ENCODE data around the gene CHST9.

CHST9 gene

GRCh38 chr18:26919201-26919600, 265.9 kb downstream of the CHST9 start:
- Histone ChIP-seq H4K20me1 (ENCODE audit: insufficient read depth, low read length) (no peaks in the 10 kb centered on the region), H3K9me3 (ENCODE audit: low read length) (no peaks in the 10 kb centered on the region), H3K27me3 (ENCODE audit: insufficient read depth, low read length) (peaks cover 3% of the 10 kb centered on the region; the same call in 1 of the 2 replicates), H3K4me1 (ENCODE audit: insufficient read depth, low read length, severe bottlenecking) (no peaks in the 10 kb centered on the region), H3F3A (ENCODE audit: insufficient read depth, low read length) (no peaks in the 10 kb centered on the region), H3K9me2 (ENCODE audit: low read depth, low read length) (no peaks in the 10 kb centered on the region), H3K36me3 (ENCODE audit: insufficient read depth, low read length) (no peaks in the 10 kb centered on the region), H3K27ac (ENCODE audit: low read depth, low read length, poor library complexity, severe bottlenecking) (no peak overlapping the region), H3K4me2 (ENCODE audit: low read length) (no peak overlapping the region), H3K79me2 (ENCODE audit: insufficient read depth, low read length) (no peaks in the 10 kb centered on the region), H3K4me3 (ENCODE audit: low read depth, low read length, poor library complexity, severe bottlenecking) (no peak overlapping the region), H2AFZ (ENCODE audit: low read length) (no peak overlapping the region), H3K9ac (ENCODE audit: low read length) (no peak overlapping the region)
- no peak for TF ChIP-seq EZH2 (IDR thresholded peaks at IDR 0.05; ENCODE audit: borderline replicate concordance, low read length)
- no peak for TF ChIP-seq CTCF (IDR thresholded peaks at IDR 0.05; ENCODE audit: low read length)

GRCh38 chr18:26911840-26912239, 273.3 kb downstream of the CHST9 start:
- H3K4me2 ChIP-seq (ENCODE audit: low read length): no peak overlapping the region
- no peak for TF ChIP-seq EZH2 (IDR thresholded peaks at IDR 0.05; ENCODE audit: borderline replicate concordance, low read length)
- TF ChIP-seq CTCF (IDR thresholded peaks at IDR 0.05; ENCODE audit: low read length): no peak
- no peak overlapping the region for H3K4me3 ChIP-seq (ENCODE audit: low read depth, low read length, poor library complexity, severe bottlenecking)
- peaks cover 3% of the 10 kb centered on the region; the same call in 1 of the 2 replicates for H3K27me3 ChIP-seq (ENCODE audit: insufficient read depth, low read length)
- no peaks in the 10 kb centered on the region for H3K4me1 ChIP-seq (ENCODE audit: insufficient read depth, low read length, severe bottlenecking)
- no peak overlapping the region for H2AFZ ChIP-seq (ENCODE audit: low read length)
- no peaks in the 10 kb centered on the region for H3K9me3 ChIP-seq (ENCODE audit: low read length)
- no peaks in the 10 kb centered on the region for H4K20me1 ChIP-seq (ENCODE audit: insufficient read depth, low read length)
- no peak overlapping the region for H3K27ac ChIP-seq (ENCODE audit: low read depth, low read length, poor library complexity, severe bottlenecking)
- no peak overlapping the region for H3K9ac ChIP-seq (ENCODE audit: low read length)
- no peaks in the 10 kb centered on the region for H3F3A ChIP-seq (ENCODE audit: insufficient read depth, low read length)
- H3K79me2 ChIP-seq (ENCODE audit: insufficient read depth, low read length): no peaks in the 10 kb centered on the region
- no peaks in the 10 kb centered on the region for H3K36me3 ChIP-seq (ENCODE audit: insufficient read depth, low read length)
- H3K9me2 ChIP-seq (ENCODE audit: low read depth, low read length): no peaks in the 10 kb centered on the region

DNA sequence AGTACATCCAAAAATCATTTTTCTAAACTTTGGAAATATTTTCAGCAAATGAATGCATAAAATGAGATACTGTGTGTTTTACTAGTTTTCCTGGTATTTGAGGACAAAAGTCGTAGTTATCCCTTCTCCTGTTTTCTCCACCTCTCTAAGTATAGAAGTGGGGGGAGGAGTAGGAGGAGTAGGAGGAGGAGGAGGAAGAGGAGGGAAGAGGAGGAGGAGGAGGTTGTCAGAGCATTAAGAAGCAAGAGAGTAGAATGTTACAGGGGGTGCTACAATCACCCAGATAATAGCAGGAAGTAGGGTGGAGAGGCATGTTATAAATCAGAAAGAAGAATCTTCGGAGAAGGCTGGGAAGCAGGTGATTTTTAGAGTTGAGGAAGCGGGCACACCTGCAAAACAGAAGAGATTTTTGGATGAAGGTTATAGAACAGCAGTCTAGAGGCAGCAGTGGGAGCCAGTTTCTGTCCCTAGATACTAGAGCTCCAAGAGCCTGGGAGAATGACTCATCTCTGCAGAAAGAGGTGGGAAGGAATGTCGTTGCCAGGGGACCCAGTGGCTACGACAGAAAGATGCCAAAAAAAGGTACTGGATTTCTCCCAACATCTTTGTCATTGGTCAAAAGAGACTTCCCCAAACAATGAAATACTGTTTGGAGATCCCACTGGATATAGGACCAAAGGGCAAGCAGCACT, 275.4 kb downstream of the CHST9 start:
- no peaks in the 10 kb centered on the region for H3F3A ChIP-seq (ENCODE audit: insufficient read depth, low read length)

More for the DNA sequence above, 275.4 kb downstream of the CHST9 start:
- Histone ChIP-seq H3K4me2 (ENCODE audit: low read length) (no peak overlapping the region), H3K36me3 (ENCODE audit: insufficient read depth, low read length) (no peaks in the 10 kb centered on the region), H4K20me1 (ENCODE audit: insufficient read depth, low read length) (no peaks in the 10 kb centered on the region), H3K9me2 (ENCODE audit: low read depth, low read length) (no peaks in the 10 kb centered on the region), H3K9ac (ENCODE audit: low read length) (no peak overlapping the region), H2AFZ (ENCODE audit: low read length) (no peak overlapping the region), H3K27me3 (ENCODE audit: insufficient read depth, low read length) (no peaks in the 10 kb centered on the region), H3K27ac (ENCODE audit: low read depth, low read length, poor library complexity, severe bottlenecking) (no peak overlapping the region), H3K79me2 (ENCODE audit: insufficient read depth, low read length) (no peaks in the 10 kb centered on the region), H3K4me1 (ENCODE audit: insufficient read depth, low read length, severe bottlenecking) (no peaks in the 10 kb centered on the region), H3K4me3 (ENCODE audit: low read depth, low read length, poor library complexity, severe bottlenecking) (no peak overlapping the region), H3K9me3 (ENCODE audit: low read length) (no peaks in the 10 kb centered on the region)
- TF ChIP-seq EZH2 (IDR thresholded peaks at IDR 0.05; ENCODE audit: borderline replicate concordance, low read length) (no peak), CTCF (IDR thresholded peaks at IDR 0.05; ENCODE audit: low read length) (no peak)

Measured in OCI-LY1 (cell line).